Measurements from ENCODE around the gene MAP3K14. TPM values are rescaled to one million over a fixed set of nuclear protein-coding genes. Genes with fewer than 3 reads are reported as not detected.

MAP3K14 gene
- total and polyA plus RNA-seq, 11 donors, result 9.0 to 21.9 (median 11.4) TPM

GRCh38 chr17:45242029-45242414 lies 74.8 kb downstream of the MAP3K14 start:
- intact Hi-C loops (cut with DNase I), result no loop called here
- no peak for TF ChIP-seq POLR2A (IDR thresholded peaks at IDR 0.05)
- TF ChIP-seq, protein P1, sequence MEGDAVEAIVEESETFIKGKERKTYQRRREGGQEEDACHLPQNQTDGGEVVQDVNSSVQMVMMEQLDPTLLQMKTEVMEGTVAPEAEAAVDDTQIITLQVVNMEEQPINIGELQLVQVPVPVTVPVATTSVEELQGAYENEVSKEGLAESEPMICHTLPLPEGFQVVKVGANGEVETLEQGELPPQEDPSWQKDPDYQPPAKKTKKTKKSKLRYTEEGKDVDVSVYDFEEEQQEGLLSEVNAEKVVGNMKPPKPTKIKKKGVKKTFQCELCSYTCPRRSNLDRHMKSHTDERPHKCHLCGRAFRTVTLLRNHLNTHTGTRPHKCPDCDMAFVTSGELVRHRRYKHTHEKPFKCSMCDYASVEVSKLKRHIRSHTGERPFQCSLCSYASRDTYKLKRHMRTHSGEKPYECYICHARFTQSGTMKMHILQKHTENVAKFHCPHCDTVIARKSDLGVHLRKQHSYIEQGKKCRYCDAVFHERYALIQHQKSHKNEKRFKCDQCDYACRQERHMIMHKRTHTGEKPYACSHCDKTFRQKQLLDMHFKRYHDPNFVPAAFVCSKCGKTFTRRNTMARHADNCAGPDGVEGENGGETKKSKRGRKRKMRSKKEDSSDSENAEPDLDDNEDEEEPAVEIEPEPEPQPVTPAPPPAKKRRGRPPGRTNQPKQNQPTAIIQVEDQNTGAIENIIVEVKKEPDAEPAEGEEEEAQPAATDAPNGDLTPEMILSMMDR (IDR thresholded peaks at IDR 0.05), result no peak
- Histone ChIP-seq H3K36me3 (peaks cover 0 to 96% (median 11%) of the 10 kb centered on the region in 9 donors), H3K27ac (no peak overlapping the region), H3K9me3 (no peaks in the 10 kb centered on the region), H3K4me3 (peak overlapping the region in 4 of 12 donors; percentile 33 to 39 (median 38)), H3K27me3 (no peaks in the 10 kb centered on the region), H3K4me1 (peaks cover 0 to 19% (median 9%) of the 10 kb centered on the region in 12 donors)
- WGBS, 4 donors, result 45 to 65% (median 61%) methylated on average over 12 to 18 of the region's 18 CpGs
- ATAC-seq (no peak), DNase-seq (no peak)

GRCh38 chr17:45241328-45242028 lies 75.3 kb downstream of the MAP3K14 start:
- Histone ChIP-seq H3K4me1 (peaks cover 0 to 14% (median 4%) of the 10 kb centered on the region in 12 donors), H3K27me3 (no peaks in the 10 kb centered on the region), H3K27ac (no peak overlapping the region), H3K9me3 (no peaks in the 10 kb centered on the region), H3K4me3 (peak overlapping the region in 9 of 12 donors; percentile 13 to 45 (median 37)), H3K36me3 (peaks cover 0 to 97% (median 11%) of the 10 kb centered on the region in 9 donors)
- TF ChIP-seq, protein P1 (IDR thresholded peaks at IDR 0.05), result no peak
- no peak for TF ChIP-seq POLR2A (IDR thresholded peaks at IDR 0.05)
- intact Hi-C loops (cut with DNase I), result no loop called here
- ATAC-seq (peak in 2 of 4 donors; percentile 4 to 9), DNase-seq (peak in 1 of 5 donors; percentile 35)
- 27 to 52% (median 44%) methylated on average over 15 to 62 of the region's 62 CpGs for WGBS, 4 donors

DNA sequence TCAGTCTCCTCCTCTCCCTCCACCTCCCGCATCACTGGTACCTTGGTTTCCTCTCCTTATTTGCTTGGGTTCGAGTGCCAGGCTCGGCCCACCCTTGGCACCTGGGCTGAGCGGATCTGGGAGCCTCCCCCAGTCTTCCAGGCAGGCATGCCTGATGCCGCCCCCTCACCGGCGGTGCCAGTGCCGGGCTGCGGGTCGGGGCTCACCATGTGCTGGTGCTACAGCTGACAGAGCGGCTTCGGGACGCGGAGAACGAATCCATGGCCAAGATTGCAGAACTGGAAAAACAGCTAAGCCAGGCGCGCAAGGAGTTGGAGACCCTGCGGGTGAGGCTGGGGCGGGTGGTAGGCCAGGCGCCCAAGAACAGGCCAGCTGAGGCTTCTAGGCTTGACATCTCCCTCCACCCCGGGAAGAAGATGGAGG lies 75.9 kb downstream of the MAP3K14 start:
- whole genome bisulfite sequencing, 4 donors, result 74 to 86% (median 80%) methylated on average over 15 to 21 of the region's 21 CpGs
- intact Hi-C loops (cut with DNase I), result no loop called here
- H3K9me3 ChIP-seq, result no peaks in the 10 kb centered on the region
- no peaks in the 10 kb centered on the region for H3K27me3 ChIP-seq
- H3K27ac ChIP-seq, result no peak overlapping the region
- DNase-seq (no peak), ATAC-seq (no peak)
- peak overlapping the region in 4 of 12 donors; percentile 26 to 39 (median 38) for H3K4me3 ChIP-seq
- no peak for TF ChIP-seq POLR2A (IDR thresholded peaks at IDR 0.05)
- TF ChIP-seq, protein P1 (IDR thresholded peaks at IDR 0.05), result no peak
- peaks cover 0 to 11% (median 2%) of the 10 kb centered on the region in 12 donors for H3K4me1 ChIP-seq
- peaks cover 0 to 97% (median 11%) of the 10 kb centered on the region in 9 donors for H3K36me3 ChIP-seq

GRCh38 chr17:45238155-45238774 lies 78.6 kb downstream of the MAP3K14 start:
- Histone ChIP-seq H3K27me3 (no peaks in the 10 kb centered on the region), H3K27ac (no peak overlapping the region), H3K4me1 (peaks cover 0 to 15% (median 2%) of the 10 kb centered on the region in 12 donors), H3K36me3 (peaks cover 0 to 92% (median 3%) of the 10 kb centered on the region in 9 donors), H3K9me3 (no peaks in the 10 kb centered on the region), H3K4me3 (no peak overlapping the region)
- intact Hi-C loops (cut with DNase I), result no loop called here
- DNase-seq (peak in 1 of 5 donors; percentile 37), ATAC-seq (no peak)
- TF ChIP-seq, protein P1 (IDR thresholded peaks at IDR 0.05), result no peak
- no peak for TF ChIP-seq POLR2A (IDR thresholded peaks at IDR 0.05)
- 89 to 98% (median 94%) methylated on average over 7 of the region's 7 CpGs for WGBS, 4 donors
